ENCODE results near the gene ORAI2.

ORAI2 gene

DNA sequence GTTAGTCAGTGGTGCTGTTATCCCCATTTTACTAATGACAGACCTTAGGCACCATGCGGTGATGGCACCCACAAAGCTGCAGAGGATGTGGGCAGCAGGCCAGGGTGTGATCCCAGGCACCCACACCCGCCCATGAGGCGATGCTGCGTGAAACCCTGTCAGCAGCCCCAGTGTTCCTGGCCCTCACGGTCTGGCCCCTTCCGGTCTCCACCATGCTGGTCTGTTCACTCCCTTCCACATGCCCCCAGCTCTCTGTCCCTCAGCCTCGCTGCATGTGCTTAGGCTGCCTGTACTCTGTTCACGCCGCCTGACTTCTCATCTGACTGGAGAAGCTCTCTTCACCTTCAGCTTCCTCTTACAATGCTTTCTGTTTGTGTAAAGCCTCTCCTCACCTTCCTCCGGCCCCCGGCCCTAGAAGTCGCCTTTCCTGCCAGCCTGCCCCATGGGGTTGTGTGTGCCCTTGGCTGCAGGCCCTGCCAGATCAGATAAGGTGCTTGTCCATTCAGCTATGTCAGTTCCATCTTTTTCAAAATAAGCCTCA lies 17.6 kb upstream of the ORAI2 start:
- no peak for DNase-seq (ENCODE audit: low read depth)

DNA sequence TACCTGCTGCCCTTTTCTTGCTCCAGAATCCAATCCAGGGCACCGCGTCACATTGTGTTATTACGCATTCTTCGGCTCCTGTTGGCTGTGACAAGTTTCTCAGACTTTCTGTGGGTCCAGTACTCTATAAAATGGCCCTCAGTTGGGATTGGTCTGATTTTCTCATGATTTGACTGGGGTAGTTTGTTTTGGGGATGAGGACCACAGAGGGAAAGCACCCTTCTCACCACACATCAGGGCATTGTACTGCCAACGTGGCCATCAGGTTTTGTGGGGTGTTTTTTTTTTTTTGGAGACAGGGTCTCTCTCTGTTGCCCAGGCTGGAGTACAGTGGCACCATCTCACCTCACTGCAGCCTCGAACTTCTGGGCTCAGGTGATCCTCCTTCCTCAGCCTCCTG lies 17.0 kb upstream of the ORAI2 start:
- DNase-seq (ENCODE audit: low read depth), result no peak

DNA sequence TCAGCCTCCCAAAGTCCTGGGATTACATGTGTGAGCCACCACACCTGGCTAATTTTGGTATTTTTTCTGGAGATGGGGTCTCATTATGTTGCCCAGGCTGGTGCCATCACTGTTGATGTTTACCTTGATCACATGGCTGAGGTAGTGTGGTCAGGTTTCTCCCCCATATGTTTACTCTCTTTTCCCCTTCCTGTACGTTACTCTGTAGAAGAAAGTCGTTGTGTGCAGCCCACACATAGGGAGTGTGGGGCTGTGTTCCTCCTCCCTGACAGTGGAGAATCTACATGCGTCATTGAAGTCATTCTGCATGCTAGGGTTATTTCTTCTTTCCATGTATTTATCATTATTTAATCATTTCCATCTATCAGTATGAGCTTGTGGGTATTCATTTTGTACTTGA lies 16.3 kb upstream of the ORAI2 start:
- no peak for DNase-seq (ENCODE audit: low read depth)

DNA sequence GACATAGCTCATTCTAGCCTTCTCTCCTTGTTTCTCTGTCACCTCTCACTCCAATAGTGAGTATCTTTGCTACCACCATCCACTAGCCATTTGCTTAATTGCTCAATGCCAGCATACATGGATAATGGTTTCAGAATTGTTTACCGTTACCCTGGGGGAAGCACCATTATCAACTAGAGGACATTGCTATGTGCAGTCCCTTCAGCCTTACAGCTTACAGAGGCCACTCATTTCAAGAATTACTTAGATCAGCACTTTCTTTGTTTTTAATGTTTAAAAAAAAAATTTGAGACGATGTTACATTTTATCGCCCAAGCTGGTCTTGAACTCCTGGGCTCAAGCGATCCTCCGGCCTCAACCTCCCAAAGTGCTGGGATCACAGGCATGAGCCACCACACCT lies 14.8 kb upstream of the ORAI2 start:
- no peak for DNase-seq (ENCODE audit: low read depth)

GRCh38 chr7:102421706-102422240 lies 11.6 kb upstream of the ORAI2 start:
- no peak for DNase-seq (ENCODE audit: low read depth)

- no peak for DNase-seq (ENCODE audit: low read depth)
Observed at GRCh38 chr7:102424129-102424551, 9.2 kb upstream of the ORAI2 start.

GRCh38 chr7:102424787-102425218 lies 8.6 kb upstream of the ORAI2 start:
- DNase-seq (ENCODE audit: low read depth), result no peak

GRCh38 chr7:102425639-102426267 lies 7.6 kb upstream of the ORAI2 start:
- DNase-seq (ENCODE audit: low read depth), result peak; percentile 79

GRCh38 chr7:102426268-102427018 lies 6.9 kb upstream of the ORAI2 start:
- peak; percentile 45 for DNase-seq (ENCODE audit: low read depth)

GRCh38 chr7:102427019-102427405 lies 6.4 kb upstream of the ORAI2 start:
- no peak for DNase-seq (ENCODE audit: low read depth)

DNA sequence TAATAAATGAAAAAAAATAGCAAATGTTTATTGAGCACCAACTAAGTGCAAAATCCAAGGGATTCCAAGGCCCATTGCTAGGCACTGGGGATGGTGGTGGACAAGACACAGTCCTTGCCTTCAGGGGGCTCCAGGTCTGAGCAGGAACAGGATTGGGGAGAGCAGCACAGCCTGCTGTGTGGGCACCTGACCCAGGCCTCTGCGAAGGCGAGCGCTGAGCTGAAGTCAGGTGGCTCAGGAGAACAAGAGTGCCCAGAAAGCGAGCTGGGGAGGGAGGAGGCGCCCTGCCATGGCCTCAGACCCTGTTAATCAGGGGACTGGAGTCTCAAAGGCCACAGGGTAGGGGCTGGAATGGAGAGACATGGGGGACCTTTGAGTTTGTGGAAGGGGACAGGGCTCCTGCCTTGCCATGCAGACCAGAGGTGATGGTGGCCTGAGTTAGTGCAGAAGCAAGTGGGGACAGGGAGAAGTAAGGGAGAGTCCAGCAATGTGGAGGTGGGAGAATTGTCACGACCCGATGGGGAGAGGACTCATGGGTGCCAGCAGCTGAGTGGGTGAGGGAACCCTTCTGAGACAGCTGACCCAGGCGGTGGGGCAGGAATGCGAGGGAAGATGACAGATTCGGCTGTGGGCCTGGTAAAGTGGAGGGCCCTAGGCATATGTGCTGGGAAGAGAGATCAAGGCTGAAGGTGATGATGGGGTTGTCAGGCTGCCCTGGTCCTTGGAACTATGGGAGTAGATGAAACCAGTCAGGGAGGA lies 4.1 kb upstream of the ORAI2 start:
- no peak for DNase-seq (ENCODE audit: low read depth)

DNA sequence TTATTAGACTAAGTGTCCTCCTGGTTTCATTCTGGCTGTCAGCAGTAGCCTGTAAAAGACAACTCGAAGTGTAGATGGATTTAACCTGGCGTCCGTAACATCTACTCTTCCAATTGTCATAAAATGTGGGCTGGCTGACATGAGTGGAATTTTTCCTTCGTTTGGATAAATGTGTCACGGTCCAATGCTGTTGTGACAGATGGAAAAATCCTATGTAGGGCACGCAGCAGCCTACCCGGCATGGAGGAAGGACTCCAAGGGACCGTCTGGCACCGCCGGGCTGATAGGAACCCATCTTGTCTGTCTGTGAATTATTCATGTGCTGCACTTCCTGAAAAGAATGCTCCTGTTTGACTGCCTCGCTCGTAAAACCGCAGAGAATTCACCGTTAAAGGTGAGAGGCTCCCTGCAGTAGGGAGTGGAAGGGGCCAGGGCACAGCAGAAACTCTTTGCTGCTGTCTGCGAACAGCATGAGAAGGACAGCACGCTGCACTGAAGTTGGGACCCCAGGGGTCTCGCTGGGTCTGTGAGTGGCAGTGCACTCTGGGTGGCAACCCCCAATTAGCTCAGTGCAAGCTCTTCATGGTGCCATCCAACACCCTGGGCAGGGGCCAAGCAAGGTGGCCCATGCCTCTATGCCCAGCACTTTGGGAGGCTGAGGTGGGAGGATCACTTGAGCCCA lies 1.6 kb upstream of the ORAI2 start:
- peak; percentile 42 for DNase-seq (ENCODE audit: low read depth)

GRCh38 chr7:102432442-102433218 lies 745 bp upstream of the ORAI2 start:
- DNase-seq (ENCODE audit: low read depth), result no peak

DNA sequence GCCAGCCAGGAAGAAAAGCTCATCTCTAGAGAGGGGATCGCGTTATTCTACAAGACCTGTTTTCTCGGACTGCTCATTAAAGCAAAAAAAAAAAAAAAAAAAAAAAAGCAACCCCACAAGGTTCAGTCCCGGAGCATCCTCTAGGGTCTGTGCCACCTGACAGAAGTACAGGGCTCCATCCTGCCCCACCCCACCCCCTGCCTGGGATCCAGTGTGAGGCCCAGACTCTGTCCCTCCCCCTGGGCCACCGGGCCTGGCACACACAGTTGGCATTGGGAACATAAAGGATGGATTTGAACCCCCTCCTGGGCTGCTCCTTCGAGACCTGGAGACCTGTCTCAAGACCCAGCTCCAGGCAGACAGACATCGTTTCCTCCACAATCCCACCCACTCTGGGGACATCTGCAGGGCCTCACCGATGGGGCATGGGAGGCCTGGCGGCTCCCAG lies 688 bp downstream of the ORAI2 start:
- DNase-seq (ENCODE audit: low read depth), result no peak

GRCh38 chr7:102436118-102436517 lies 2.7 kb downstream of the ORAI2 start:
- no peak for DNase-seq (ENCODE audit: low read depth)

DNA sequence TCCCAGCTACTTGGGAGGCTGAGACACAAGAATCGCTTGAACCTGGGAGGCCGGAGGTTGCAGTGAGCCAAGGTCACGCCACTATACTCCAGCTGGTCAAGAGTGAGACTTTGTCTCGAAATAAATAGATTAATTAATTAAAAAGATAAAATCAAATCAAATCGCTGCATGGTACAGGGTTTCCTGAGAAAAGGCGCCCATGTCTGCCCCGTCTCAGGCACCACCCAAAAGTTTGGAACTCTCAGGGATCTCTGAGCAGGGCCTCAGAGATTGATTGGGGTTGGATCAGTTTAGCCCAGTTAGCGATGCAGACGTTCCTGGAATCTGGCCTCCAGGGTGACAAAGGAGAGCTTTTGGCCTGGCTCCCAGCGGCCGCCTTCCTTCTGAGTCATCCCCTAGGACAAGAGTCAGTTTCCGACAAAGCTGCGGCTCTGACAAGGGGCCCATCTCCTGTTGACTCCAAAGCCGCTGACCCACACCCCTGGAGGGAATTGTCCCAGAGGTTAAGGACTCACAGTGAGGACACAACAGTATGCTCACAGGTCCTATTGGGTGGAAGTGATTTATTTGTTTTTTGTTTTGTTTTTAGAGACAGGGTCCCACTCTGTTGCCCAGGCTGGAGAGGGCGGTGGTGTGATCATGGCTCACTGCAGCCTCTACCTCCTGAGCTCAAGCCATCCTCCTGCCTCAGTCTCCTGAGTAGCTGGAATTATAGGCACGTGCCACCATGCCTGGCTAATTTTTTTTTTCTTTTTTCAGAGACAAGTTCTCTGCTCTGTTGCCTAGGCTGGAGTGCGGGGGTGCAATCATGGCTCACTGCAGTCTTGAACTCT lies 6.8 kb downstream of the ORAI2 start:
- DNase-seq (ENCODE audit: low read depth), result no peak

GRCh38 chr7:102444961-102445673 lies 11.7 kb downstream of the ORAI2 start:
- no peak for DNase-seq (ENCODE audit: low read depth)

DNA sequence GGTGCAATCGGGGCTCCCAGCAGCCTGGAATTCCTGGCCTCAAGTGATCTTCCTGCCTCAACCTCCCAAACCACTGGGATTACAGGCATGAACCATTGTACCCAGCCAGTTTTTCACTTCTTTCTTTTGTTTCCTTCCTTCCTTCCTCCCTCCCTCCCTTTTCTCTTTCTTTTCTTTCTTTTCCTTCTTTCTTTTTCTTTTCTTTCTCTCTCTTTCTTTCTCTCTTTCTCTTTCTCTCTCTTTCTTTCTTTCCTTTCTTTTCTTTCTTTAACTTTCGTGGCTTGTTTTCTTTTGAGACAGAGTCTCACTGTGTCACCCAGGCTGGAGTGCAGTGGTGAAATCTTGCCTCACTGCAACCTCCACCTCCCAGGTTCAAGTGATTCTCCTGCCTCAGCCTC lies 12.3 kb downstream of the ORAI2 start:
- no peak for DNase-seq (ENCODE audit: low read depth)

GRCh38 chr7:102446387-102447156 lies 13.2 kb downstream of the ORAI2 start:
- no peak for DNase-seq (ENCODE audit: low read depth)

Measured in stimulated activated CD8-positive, alpha-beta memory T cell treated with anti-CD3 and anti-CD28 coated beads, Interleukin-12 subunit alpha, Interleukin-12 subunit beta, amount 100 ng/mL, for 1 hour (primary cell).